ENCODE data around the gene TADA2B. TPM values are rescaled to one million over a fixed set of nuclear protein-coding genes. Genes with fewer than 3 reads are reported as not detected.

TADA2B gene
- polyA plus RNA-seq, 3 donors, result 2.0 to 10.2 (median 2.6) TPM

DNA sequence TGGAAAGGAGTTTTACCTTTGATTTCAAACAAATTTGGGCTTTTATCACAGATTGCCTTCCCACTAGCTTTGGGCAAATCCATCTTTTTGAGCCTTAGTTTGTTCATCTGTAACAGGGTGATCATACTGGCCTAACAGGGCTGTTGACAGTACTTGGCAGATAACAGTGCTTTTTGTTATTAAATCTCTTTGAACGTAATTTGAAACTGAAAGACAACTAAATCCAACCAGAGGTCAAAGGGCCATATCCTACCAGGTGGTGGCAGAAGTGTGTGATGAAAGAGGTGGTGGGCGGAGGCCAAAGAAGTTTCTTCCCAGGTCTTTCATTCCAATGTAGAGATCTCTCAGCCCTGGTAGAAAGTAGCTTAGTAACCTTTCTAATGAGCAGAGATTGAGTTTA is 35.2 kb upstream of the TADA2B start:
- H4K20me1 ChIP-seq (ENCODE audit: insufficient read depth, low read length), result peaks cover 57% of the 10 kb centered on the region
- H3K27me3 Mint-ChIP-seq (ENCODE audit: low read depth in 3 of 3), result no peaks in the 10 kb centered on the region
- H3K9ac ChIP-seq (ENCODE audit: insufficient read depth, low read length, poor library complexity, severe bottlenecking), result no peak overlapping the region
- no peaks in the 10 kb centered on the region for H3K4me1 ChIP-seq (ENCODE audit: control insufficient read depth in 1 of 2, insufficient read depth in 2 of 2, low read length in 2 of 2)
- no peaks in the 10 kb centered on the region for H3K27me3 ChIP-seq (ENCODE audit: control insufficient read depth in 2 of 2, insufficient read depth in 2 of 2, low read length in 2 of 2)
- intact Hi-C loops (cut with micrococcal nuclease), result no loop called here
- H3K36me3 ChIP-seq (replicated peaks in 1 of 2; ENCODE audit: control insufficient read depth in 1 of 2, insufficient read depth in 2 of 2, low read length in 2 of 2), result peaks cover 82 to 100% of the 10 kb centered on the region in 2 donors
- peaks cover 79 to 92% of the 10 kb centered on the region in 2 donors for H3K36me3 Mint-ChIP-seq
- no peaks in the 10 kb centered on the region for H3K9me3 ChIP-seq (replicated peaks in 1 of 2; ENCODE audit: control insufficient read depth in 1 of 2, insufficient read depth in 1 of 2, low read length in 2 of 2)
- no peak overlapping the region for H3K4me3 ChIP-seq (replicated peaks in 1 of 3; ENCODE audit: low read depth in 2 of 3, low read length in 3 of 3)
- H3K9me3 Mint-ChIP-seq, result no peaks in the 10 kb centered on the region
- H3K79me2 ChIP-seq (ENCODE audit: insufficient read depth, low read length), result peaks cover 3% of the 10 kb centered on the region
- no CpG with 5 or more reads among the region's 2 CpGs for WGBS (ENCODE audit: insufficient coverage)
- H3K4me1 Mint-ChIP-seq, result no peaks in the 10 kb centered on the region
- DNase-seq, result no peak
- peak overlapping the region in 1 of 2 donors; percentile 55 for H3K27ac ChIP-seq (ENCODE audit: low read depth in 1 of 2, low read length in 2 of 2)
- no peak overlapping the region for H2AFZ ChIP-seq (ENCODE audit: insufficient read depth, low read depth, low read length, poor library complexity, severe bottlenecking)
- no peak for TF ChIP-seq CTCF (IDR thresholded peaks at IDR 0.05)
- H3K27ac Mint-ChIP-seq, result peak overlapping the region in 1 of 7 donors; percentile 50
- no peak overlapping the region for H3K4me2 ChIP-seq (replicated peaks; ENCODE audit: extremely low read depth, low read length, poor library complexity, severe bottlenecking)
- H3K4me3 Mint-ChIP-seq, result no peak overlapping the region

GRCh38 chr4:7009564-7009963 is 33.6 kb upstream of the TADA2B start:
- intact Hi-C loops (cut with micrococcal nuclease), result no loop called here

More at GRCh38 chr4:7009564-7009963, 33.6 kb upstream of the TADA2B start:
- Histone ChIP-seq H3K27me3 (ENCODE audit: control insufficient read depth in 2 of 2, insufficient read depth in 2 of 2, low read length in 2 of 2) (no peaks in the 10 kb centered on the region), H3K4me2 (replicated peaks; ENCODE audit: extremely low read depth, low read length, poor library complexity, severe bottlenecking) (no peak overlapping the region), H4K20me1 (ENCODE audit: insufficient read depth, low read length) (peaks cover 58% of the 10 kb centered on the region), H3K27ac (ENCODE audit: low read depth in 1 of 2, low read length in 2 of 2) (no peak overlapping the region), H3K4me1 (ENCODE audit: control insufficient read depth in 1 of 2, insufficient read depth in 2 of 2, low read length in 2 of 2) (no peaks in the 10 kb centered on the region), H3K36me3 (replicated peaks in 1 of 2; ENCODE audit: control insufficient read depth in 1 of 2, insufficient read depth in 2 of 2, low read length in 2 of 2) (peaks cover 80 to 99% of the 10 kb centered on the region in 2 donors), H3K9me3 (replicated peaks in 1 of 2; ENCODE audit: control insufficient read depth in 1 of 2, insufficient read depth in 1 of 2, low read length in 2 of 2) (no peaks in the 10 kb centered on the region), H3K79me2 (ENCODE audit: insufficient read depth, low read length) (no peaks in the 10 kb centered on the region), H2AFZ (ENCODE audit: insufficient read depth, low read depth, low read length, poor library complexity, severe bottlenecking) (no peak overlapping the region), H3K9ac (ENCODE audit: insufficient read depth, low read length, poor library complexity, severe bottlenecking) (no peak overlapping the region), H3K4me3 (replicated peaks in 1 of 3; ENCODE audit: low read depth in 2 of 3, low read length in 3 of 3) (no peak overlapping the region)
- no peak for TF ChIP-seq CTCF (IDR thresholded peaks at IDR 0.05)
- no peak overlapping the region for H3K4me3 Mint-ChIP-seq
- peaks cover 76 to 91% of the 10 kb centered on the region in 2 donors for H3K36me3 Mint-ChIP-seq
- H3K27ac Mint-ChIP-seq, result no peak overlapping the region
- peaks cover 5% of the 10 kb centered on the region for H3K4me1 Mint-ChIP-seq
- WGBS (ENCODE audit: insufficient coverage), result 97% methylated on average over 5 of the region's 5 CpGs
- H3K9me3 Mint-ChIP-seq, result no peaks in the 10 kb centered on the region
- H3K27me3 Mint-ChIP-seq (ENCODE audit: low read depth in 3 of 3), result no peaks in the 10 kb centered on the region
- DNase-seq, result no peak
